SU-DHL-6 (cell line): ENCODE results near the gene CLDN1.

Experiments
- CTCF ChIP-seq: fragments of 200-600 bp; sonication (generic); IDR thresholded peaks from one replicate; pipeline ENCODE4 v1.5.1; 2017; ENCODE audit warnings: antibody characterized with exemption, mild to moderate bottlenecking, low read length, moderate library complexity; ENCODE audit not compliant: insufficient read depth, poor library complexity, severe bottlenecking
- EZH2phosphoT487 ChIP-seq: fragments of 200-600 bp; sonication (generic), shearing (Covaris generic); conservative IDR thresholded peaks from 2 replicates; pipeline ENCODE4 v1.6.1; 2018; ENCODE audit warnings: mild to moderate bottlenecking, antibody characterized with exemption, low read length, moderate library complexity, mixed read lengths

- no peak for TF ChIP-seq CTCF
- TF ChIP-seq EZH2phosphoT487: no peak
Observed at GRCh38 chr3:190272747-190273146, 49.5 kb downstream of the CLDN1 start.
